Adipose tissue (tissue), 3 donors: Measurements from ENCODE around the gene SMIM41. TPM values are rescaled to one million over a fixed set of nuclear protein-coding genes. Genes with fewer than 3 reads are reported as not detected.

Experiments used
- H3K27ac ChIP-seq: one replicate; pipeline ENCODE4 v1.5.1; 2013; ENCODE audit warnings: low read depth, low read length
- WGBS, 3 donors: extraction: QIAGEN DNeasy Blood & Tissue Kit; methylation state at CpG; one replicate each; pipeline ENCODE4 v1.1.7; 2013; 5-methylcytosine and 5-hydroxymethylcytosine counted together
- polyA plus RNA-seq, 3 donors: library from polyadenylated mRNA; stranded (reverse); fragments of 200-250 nt; gene quantifications; one replicate each; pipeline ENCODE4 v1.2.3, GENCODE V29; 2013
- donor health status: healthy with polysubstance abuse.
- donor health status: Bipolar disorder and iron deficiency.
- donor health status: healthy.

SMIM41 gene
- polyA plus RNA-seq, 3 donors, result 0.27 to 0.35 TPM; not detected in 1

- 74 to 89% (median 83%) methylated on average over 8 to 10 of the region's 10 CpGs for WGBS, 3 donors
- no peak overlapping the region for H3K27ac ChIP-seq
These were observed 1.1 kb downstream of the SMIM41 start for GRCh38 chr12:52080403-52081251.

GRCh38 chr12:52081263-52081733 lies 1.8 kb downstream of the SMIM41 start:
- no peak overlapping the region for H3K27ac ChIP-seq
- WGBS, 3 donors, result 27 to 56% (median 45%) methylated on average over 9 of the region's 9 CpGs

GRCh38 chr12:52082026-52082668 lies 2.6 kb downstream of the SMIM41 start:
- 31 to 58% (median 35%) methylated on average over 13 of the region's 13 CpGs for WGBS, 3 donors
- no peak overlapping the region for H3K27ac ChIP-seq

- no peak overlapping the region for H3K27ac ChIP-seq
- WGBS, 3 donors, result 55 to 93% (median 69%) methylated on average over 4 of the region's 4 CpGs
These were observed 3.1 kb downstream of the SMIM41 start for GRCh38 chr12:52082669-52082987.

- 34 to 41% (median 34%) methylated on average over 10 to 11 of the region's 11 CpGs for WGBS, 3 donors
These were observed 3.6 kb downstream of the SMIM41 start for GRCh38 chr12:52082988-52083637.

GRCh38 chr12:52083638-52083996 lies 4.1 kb downstream of the SMIM41 start:
- WGBS, 3 donors, result 0 to 3% (median 2%) methylated on average over 2 of the region's 2 CpGs
- H3K27ac ChIP-seq, result no peak overlapping the region

More at GRCh38 chr12:52082988-52083637, 3.6 kb downstream of the SMIM41 start:
- H3K27ac ChIP-seq, result no peak overlapping the region

- no peak overlapping the region for H3K27ac ChIP-seq
- WGBS, 3 donors, result 85 to 90% (median 90%) methylated on average over 9 of the region's 9 CpGs
These were observed 5.2 kb downstream of the SMIM41 start for GRCh38 chr12:52084491-52085231.

- 83 to 92% (median 89%) methylated on average over 6 of the region's 6 CpGs for WGBS, 3 donors
- H3K27ac ChIP-seq, result no peak overlapping the region
These were observed 6.2 kb downstream of the SMIM41 start for GRCh38 chr12:52085682-52086180.

- 54 to 68% (median 57%) methylated on average over 9 of the region's 9 CpGs for WGBS, 3 donors
- no peak overlapping the region for H3K27ac ChIP-seq
These were observed 6.9 kb downstream of the SMIM41 start for GRCh38 chr12:52086366-52086765.

- WGBS, 3 donors, result 75 to 82% (median 77%) methylated on average over 22 of the region's 22 CpGs
- H3K27ac ChIP-seq, result no peak overlapping the region
These were observed 7.7 kb downstream of the SMIM41 start for GRCh38 chr12:52086944-52087835.

GRCh38 chr12:52087961-52088820 lies 8.7 kb downstream of the SMIM41 start:
- H3K27ac ChIP-seq, result no peak overlapping the region
- 76 to 88% (median 80%) methylated on average over 19 to 20 of the region's 20 CpGs for WGBS, 3 donors

GRCh38 chr12:52089491-52089890 lies 10.0 kb downstream of the SMIM41 start:
- no peak overlapping the region for H3K27ac ChIP-seq
- WGBS, 3 donors, result 83 to 89% (median 86%) methylated on average over 11 of the region's 11 CpGs

- 73 to 78% (median 75%) methylated on average over 10 of the region's 10 CpGs for WGBS, 3 donors
- H3K27ac ChIP-seq, result no peak overlapping the region
These were observed 10.8 kb downstream of the SMIM41 start for GRCh38 chr12:52090291-52090690.

GRCh38 chr12:52091061-52091460 lies 11.6 kb downstream of the SMIM41 start:
- 16 to 30% (median 21%) methylated on average over 3 of the region's 3 CpGs for WGBS, 3 donors

GRCh38 chr12:52091869-52092268 lies 12.4 kb downstream of the SMIM41 start:
- no peak overlapping the region for H3K27ac ChIP-seq

More at GRCh38 chr12:52091061-52091460, 11.6 kb downstream of the SMIM41 start:
- H3K27ac ChIP-seq, result no peak overlapping the region

GRCh38 chr12:52093346-52093745 lies 13.8 kb downstream of the SMIM41 start:
- 16 to 81% (median 74%) methylated on average over 7 of the region's 7 CpGs for WGBS, 3 donors
- H3K27ac ChIP-seq, result no peak overlapping the region

More at GRCh38 chr12:52091869-52092268, 12.4 kb downstream of the SMIM41 start:
- 61 to 78% (median 70%) methylated on average over 8 of the region's 8 CpGs for WGBS, 3 donors
